ENCODE data around the gene SMIM21. TPM values are rescaled to one million over a fixed set of nuclear protein-coding genes. Genes with fewer than 3 reads are reported as not detected.

The SMIM21 gene
- polyA plus RNA-seq, 3 donors, result not detected

DNA sequence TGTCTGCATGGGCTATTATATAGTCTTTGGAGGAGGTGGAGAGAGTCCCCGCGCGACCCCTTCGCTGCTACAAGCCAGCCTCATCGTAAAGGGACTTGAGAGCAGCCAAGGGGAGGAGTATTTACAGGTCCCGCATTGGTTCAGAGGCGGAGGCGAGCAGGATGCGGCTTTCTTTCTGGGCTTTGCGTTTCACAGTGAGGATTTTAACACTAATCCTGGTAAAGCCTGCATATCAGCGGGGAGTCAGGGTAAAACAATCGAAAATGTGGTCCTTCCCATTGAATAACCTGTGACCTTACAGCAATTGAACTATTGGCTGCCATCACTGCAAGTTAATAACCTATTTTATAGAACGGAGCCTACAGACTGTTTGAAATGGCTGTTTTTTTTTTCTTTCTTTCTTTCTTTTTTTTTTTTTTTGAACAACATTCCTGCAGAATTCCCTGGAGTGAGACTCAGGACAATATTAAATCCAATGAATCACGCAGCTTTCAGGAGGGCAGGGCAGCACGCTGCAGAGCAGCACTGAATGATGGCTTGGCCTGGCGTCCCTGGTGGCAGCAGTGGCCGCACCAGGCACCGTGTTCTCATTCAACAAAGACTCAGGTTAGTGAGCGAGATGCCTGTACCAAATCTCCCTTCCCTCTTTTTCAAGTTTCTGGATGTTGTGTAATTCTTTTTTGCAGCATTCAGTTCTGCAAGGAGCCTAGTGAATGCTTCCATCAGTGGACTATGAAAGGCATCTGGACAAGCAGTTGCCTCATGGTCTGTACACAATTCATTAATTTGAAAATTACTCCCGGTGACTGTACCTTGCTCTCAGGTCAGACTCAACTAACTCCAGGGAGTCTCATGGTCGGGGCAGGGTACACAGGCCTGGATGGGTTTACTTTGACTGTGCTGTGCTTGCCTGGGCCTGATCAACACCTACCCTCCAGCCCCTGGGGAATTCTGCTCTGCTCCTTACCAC lies 19.8 kb downstream of the SMIM21 start:
- peaks cover 2 to 7% (median 3%) of the 10 kb centered on the region in 3 donors for H3K27me3 Mint-ChIP-seq (ENCODE audit: low read depth in 3 of 3)
- 81% methylated on average over 12 of the region's 21 CpGs for WGBS (ENCODE audit: insufficient coverage)
- H3K27ac Mint-ChIP-seq, result no peak overlapping the region
- Histone ChIP-seq H3K9me3 (replicated peaks in 1 of 2; ENCODE audit: control insufficient read depth in 1 of 2, insufficient read depth in 1 of 2, low read length in 2 of 2) (no peaks in the 10 kb centered on the region), H3K27ac (ENCODE audit: low read depth in 1 of 2, low read length in 2 of 2) (no peak overlapping the region), H3K4me3 (replicated peaks in 1 of 3; ENCODE audit: low read depth in 2 of 3, low read length in 3 of 3) (no peak overlapping the region), H3K27me3 (ENCODE audit: control insufficient read depth in 2 of 2, insufficient read depth in 2 of 2, low read length in 2 of 2) (no peaks in the 10 kb centered on the region), H3K36me3 (replicated peaks in 1 of 2; ENCODE audit: control insufficient read depth in 1 of 2, insufficient read depth in 2 of 2, low read length in 2 of 2) (no peaks in the 10 kb centered on the region), H3K4me1 (ENCODE audit: control insufficient read depth in 1 of 2, insufficient read depth in 2 of 2, low read length in 2 of 2) (no peaks in the 10 kb centered on the region), H4K20me1 (ENCODE audit: insufficient read depth, low read length) (no peaks in the 10 kb centered on the region), H3K4me2 (replicated peaks; ENCODE audit: extremely low read depth, low read length, poor library complexity, severe bottlenecking) (no peak overlapping the region), H2AFZ (ENCODE audit: insufficient read depth, low read depth, low read length, poor library complexity, severe bottlenecking) (no peak overlapping the region), H3K79me2 (ENCODE audit: insufficient read depth, low read length) (no peaks in the 10 kb centered on the region), H3K9ac (ENCODE audit: insufficient read depth, low read length, poor library complexity, severe bottlenecking) (no peak overlapping the region)
- TF ChIP-seq, protein P1, sequence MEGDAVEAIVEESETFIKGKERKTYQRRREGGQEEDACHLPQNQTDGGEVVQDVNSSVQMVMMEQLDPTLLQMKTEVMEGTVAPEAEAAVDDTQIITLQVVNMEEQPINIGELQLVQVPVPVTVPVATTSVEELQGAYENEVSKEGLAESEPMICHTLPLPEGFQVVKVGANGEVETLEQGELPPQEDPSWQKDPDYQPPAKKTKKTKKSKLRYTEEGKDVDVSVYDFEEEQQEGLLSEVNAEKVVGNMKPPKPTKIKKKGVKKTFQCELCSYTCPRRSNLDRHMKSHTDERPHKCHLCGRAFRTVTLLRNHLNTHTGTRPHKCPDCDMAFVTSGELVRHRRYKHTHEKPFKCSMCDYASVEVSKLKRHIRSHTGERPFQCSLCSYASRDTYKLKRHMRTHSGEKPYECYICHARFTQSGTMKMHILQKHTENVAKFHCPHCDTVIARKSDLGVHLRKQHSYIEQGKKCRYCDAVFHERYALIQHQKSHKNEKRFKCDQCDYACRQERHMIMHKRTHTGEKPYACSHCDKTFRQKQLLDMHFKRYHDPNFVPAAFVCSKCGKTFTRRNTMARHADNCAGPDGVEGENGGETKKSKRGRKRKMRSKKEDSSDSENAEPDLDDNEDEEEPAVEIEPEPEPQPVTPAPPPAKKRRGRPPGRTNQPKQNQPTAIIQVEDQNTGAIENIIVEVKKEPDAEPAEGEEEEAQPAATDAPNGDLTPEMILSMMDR (IDR thresholded peaks at IDR 0.05), result no peak
- no peak for DNase-seq
- H3K36me3 Mint-ChIP-seq, result no peaks in the 10 kb centered on the region
- intact Hi-C loops (cut with micrococcal nuclease), result no loop called here
- no peak overlapping the region for H3K4me3 Mint-ChIP-seq
- H3K4me1 Mint-ChIP-seq, result no peaks in the 10 kb centered on the region
- H3K9me3 Mint-ChIP-seq, result peaks cover 0 to 2% (median 1%) of the 10 kb centered on the region in 7 donors

DNA sequence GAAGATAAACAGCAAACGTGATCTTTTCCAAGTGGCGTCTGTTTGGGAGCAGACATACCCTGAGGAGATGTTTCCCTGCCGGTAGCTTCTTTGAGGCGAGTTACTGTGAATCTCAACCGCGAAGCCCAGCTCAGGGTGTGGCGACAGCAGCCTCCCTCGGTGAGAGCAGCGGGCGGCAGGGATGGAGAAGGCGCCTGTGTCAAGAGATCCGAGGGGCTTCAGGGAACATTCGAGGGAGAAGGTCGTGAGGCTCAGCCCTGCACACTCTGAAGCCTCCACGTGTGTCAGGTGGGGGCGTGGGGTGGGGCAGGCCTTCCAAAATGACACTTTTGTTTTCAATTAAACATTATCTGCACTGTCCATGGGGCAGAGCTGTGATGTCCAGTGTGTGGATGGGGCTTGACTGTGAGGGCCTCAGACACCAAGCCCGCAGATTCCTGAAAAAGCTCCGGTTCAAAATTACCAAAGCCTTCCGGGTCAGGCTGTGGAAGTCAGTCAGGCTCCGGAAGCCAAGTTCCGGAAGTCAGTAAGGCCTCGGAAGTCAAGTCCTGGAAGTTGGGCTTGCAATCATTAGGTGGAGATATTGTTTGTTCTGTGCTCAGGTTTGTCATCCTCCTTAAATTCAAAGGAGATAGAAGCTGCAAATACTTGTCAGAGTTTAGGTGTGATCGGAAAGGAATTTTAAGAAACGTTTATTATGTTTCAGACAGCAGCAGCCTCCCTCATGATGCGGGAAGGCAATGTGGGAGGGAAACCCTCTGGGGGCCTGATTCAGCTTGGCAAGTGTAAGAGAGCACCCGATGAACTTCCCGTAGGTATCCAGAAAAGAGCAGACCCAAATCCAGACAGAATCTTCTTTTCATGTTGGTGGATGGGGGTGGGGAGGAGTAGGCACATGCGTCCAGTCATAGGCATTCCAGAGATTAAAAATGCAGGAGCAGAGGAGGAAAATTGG lies 20.7 kb downstream of the SMIM21 start:
- Mint-ChIP-seq H3K27ac (no peak overlapping the region), H3K4me1 (no peaks in the 10 kb centered on the region), H3K4me3 (no peak overlapping the region), H3K27me3 (ENCODE audit: low read depth in 3 of 3) (peaks cover 0 to 7% (median 6%) of the 10 kb centered on the region in 3 donors), H3K36me3 (no peaks in the 10 kb centered on the region), H3K9me3 (peaks cover 0 to 2% (median 1%) of the 10 kb centered on the region in 7 donors)
- WGBS (ENCODE audit: insufficient coverage), result 93% methylated on average over 24 of the region's 28 CpGs
- Histone ChIP-seq H2AFZ (ENCODE audit: insufficient read depth, low read depth, low read length, poor library complexity, severe bottlenecking) (no peak overlapping the region), H3K9me3 (replicated peaks in 1 of 2; ENCODE audit: control insufficient read depth in 1 of 2, insufficient read depth in 1 of 2, low read length in 2 of 2) (no peaks in the 10 kb centered on the region), H4K20me1 (ENCODE audit: insufficient read depth, low read length) (no peaks in the 10 kb centered on the region), H3K4me2 (replicated peaks; ENCODE audit: extremely low read depth, low read length, poor library complexity, severe bottlenecking) (no peak overlapping the region), H3K4me1 (ENCODE audit: control insufficient read depth in 1 of 2, insufficient read depth in 2 of 2, low read length in 2 of 2) (no peaks in the 10 kb centered on the region), H3K9ac (ENCODE audit: insufficient read depth, low read length, poor library complexity, severe bottlenecking) (no peak overlapping the region), H3K4me3 (replicated peaks in 1 of 3; ENCODE audit: low read depth in 2 of 3, low read length in 3 of 3) (no peak overlapping the region), H3K36me3 (replicated peaks in 1 of 2; ENCODE audit: control insufficient read depth in 1 of 2, insufficient read depth in 2 of 2, low read length in 2 of 2) (no peaks in the 10 kb centered on the region), H3K27ac (ENCODE audit: low read depth in 1 of 2, low read length in 2 of 2) (no peak overlapping the region), H3K79me2 (ENCODE audit: insufficient read depth, low read length) (no peaks in the 10 kb centered on the region), H3K27me3 (ENCODE audit: control insufficient read depth in 2 of 2, insufficient read depth in 2 of 2, low read length in 2 of 2) (no peaks in the 10 kb centered on the region)
- no peak for DNase-seq
- intact Hi-C loops (cut with micrococcal nuclease), result no loop called here
- TF ChIP-seq, protein P1 (IDR thresholded peaks at IDR 0.05), result no peak
